HG03196 (cell line): ENCODE data around the gene KRTAP5-4.

ENCODE experiments used
- ATAC-seq: cut with Tn5 transposase; IDR thresholded peaks from one replicate; pipeline ENCODE4 v1.9.1; 2021; ENCODE audit not compliant: unreplicated experiment

KRTAP5-4 gene

DNA sequence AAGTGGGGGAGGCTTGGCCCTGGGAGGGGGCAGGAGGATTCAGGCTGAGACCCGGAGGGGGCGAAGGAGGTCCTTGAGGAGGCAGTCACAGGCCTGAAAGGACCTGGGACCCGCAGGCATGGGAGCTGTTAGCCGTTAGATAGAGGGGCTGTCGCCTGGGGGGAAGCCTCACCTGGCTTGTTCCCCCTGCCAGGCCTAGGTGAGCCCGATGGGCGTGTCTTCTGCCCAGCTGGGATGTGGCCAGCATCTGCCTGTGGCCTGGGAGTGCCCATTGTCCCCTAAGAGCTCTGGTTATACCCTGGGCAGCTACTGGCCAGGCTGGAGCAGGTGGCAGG lies 48.1 kb downstream of the KRTAP5-4 start:
- no peak for ATAC-seq

GRCh38 chr11:1573077-1573902 lies 48.6 kb downstream of the KRTAP5-4 start:
- ATAC-seq, result no peak

GRCh38 chr11:1572197-1573076 lies 49.5 kb downstream of the KRTAP5-4 start, which contains the start of gene DUSP8:
Gene DUSP8 (minus strand): TSS chr11:1572271. CDS start chr11:1565826, 6,445 bp downstream.
- peak; percentile 46 for ATAC-seq

GRCh38 chr11:1571760-1572196 lies 50.2 kb downstream of the KRTAP5-4 start:
- ATAC-seq, result no peak
